Neural progenitor cell (in vitro differentiated cells): ENCODE results near the gene NOX3.
"Not testable (repeated sequence)": the region's sequence is repeated elsewhere in the genome, so short reads cannot be mapped to it uniquely, and the experiment has no call there.

Experiments
- EZH2phosphoT487 ChIP-seq: fragments of 200-600 bp; sonication (generic); IDR thresholded peaks from 2 replicates; pipeline ENCODE4 v1.6.1; 2017; ENCODE audit warnings: antibody characterized with exemption
- TF ChIP-seq, protein P1 (sequence below): fragments of 200-600 bp; sonication (generic); IDR thresholded peaks from 2 replicates; pipeline ENCODE4 v1.5.1; 2017; ENCODE audit warnings: antibody characterized with exemption, mild to moderate bottlenecking

DNA sequence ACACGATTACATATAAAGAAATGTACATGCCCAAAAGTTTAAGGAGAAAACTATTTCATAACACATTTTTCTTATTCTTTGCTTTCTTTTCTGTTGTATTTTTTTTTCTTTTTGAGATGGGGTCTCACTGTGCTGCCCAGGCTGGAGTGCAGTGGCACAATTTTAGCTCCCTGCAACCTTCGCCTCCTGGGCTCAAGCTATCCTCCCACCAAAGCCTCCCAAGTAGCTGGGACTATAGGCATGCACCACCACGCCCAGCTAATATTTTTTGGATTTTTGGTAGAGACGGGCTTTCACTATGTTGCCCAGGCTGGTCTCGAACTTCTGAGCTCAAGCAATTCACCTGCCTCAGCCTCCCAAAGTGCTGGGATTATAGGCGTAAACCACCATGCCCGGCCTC, 4.1 kb downstream of the NOX3 start:
- TF ChIP-seq, protein P1, sequence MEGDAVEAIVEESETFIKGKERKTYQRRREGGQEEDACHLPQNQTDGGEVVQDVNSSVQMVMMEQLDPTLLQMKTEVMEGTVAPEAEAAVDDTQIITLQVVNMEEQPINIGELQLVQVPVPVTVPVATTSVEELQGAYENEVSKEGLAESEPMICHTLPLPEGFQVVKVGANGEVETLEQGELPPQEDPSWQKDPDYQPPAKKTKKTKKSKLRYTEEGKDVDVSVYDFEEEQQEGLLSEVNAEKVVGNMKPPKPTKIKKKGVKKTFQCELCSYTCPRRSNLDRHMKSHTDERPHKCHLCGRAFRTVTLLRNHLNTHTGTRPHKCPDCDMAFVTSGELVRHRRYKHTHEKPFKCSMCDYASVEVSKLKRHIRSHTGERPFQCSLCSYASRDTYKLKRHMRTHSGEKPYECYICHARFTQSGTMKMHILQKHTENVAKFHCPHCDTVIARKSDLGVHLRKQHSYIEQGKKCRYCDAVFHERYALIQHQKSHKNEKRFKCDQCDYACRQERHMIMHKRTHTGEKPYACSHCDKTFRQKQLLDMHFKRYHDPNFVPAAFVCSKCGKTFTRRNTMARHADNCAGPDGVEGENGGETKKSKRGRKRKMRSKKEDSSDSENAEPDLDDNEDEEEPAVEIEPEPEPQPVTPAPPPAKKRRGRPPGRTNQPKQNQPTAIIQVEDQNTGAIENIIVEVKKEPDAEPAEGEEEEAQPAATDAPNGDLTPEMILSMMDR, result not testable (repeated sequence)
- not testable (repeated sequence) for TF ChIP-seq EZH2phosphoT487
